Measurements from ENCODE around the gene DMBX1.

DMBX1 gene

DNA sequence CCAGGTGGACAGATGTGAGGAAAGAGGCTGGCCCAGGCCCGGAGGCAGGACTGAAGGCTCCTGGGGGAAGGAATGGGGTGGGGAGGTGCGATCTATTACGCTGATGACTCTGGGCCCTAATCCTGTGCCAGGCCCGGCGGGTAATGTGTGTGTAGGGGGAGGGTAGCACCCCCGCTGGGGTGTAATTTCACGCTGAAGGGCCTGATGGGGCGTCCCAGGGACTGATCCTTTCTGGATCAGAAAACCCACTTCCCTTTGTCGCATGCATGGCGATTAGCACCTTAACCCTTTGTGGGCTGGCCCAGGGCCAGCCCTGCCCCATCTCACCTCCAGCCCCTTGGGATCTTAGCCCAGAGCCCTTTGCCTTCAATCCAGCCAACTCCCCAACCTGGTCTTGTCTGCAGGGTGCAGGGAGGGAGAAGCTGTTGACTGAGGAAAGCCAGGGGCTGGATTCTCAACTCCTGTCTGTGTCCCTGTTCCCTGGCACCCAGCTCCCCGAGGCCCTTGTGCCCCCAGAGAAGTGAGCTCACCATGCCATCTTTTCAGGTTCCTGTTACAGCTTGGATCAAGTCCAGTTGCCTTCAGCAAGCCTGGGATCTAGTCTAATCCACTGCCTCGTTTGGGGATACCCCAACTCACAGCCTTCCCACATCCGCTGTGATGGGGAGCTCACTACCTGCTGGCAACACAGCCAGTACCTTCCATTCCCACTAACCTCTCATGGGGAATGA lies 35.8 kb downstream of the DMBX1 start:
- TF ChIP-seq, protein P1, sequence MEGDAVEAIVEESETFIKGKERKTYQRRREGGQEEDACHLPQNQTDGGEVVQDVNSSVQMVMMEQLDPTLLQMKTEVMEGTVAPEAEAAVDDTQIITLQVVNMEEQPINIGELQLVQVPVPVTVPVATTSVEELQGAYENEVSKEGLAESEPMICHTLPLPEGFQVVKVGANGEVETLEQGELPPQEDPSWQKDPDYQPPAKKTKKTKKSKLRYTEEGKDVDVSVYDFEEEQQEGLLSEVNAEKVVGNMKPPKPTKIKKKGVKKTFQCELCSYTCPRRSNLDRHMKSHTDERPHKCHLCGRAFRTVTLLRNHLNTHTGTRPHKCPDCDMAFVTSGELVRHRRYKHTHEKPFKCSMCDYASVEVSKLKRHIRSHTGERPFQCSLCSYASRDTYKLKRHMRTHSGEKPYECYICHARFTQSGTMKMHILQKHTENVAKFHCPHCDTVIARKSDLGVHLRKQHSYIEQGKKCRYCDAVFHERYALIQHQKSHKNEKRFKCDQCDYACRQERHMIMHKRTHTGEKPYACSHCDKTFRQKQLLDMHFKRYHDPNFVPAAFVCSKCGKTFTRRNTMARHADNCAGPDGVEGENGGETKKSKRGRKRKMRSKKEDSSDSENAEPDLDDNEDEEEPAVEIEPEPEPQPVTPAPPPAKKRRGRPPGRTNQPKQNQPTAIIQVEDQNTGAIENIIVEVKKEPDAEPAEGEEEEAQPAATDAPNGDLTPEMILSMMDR (IDR thresholded peaks at IDR 0.05; ENCODE audit: low read length, missing control alignments) = no peak
- DNase-seq (ENCODE audit: low read depth) = no peak
- H3K4me3 ChIP-seq (replicated peaks; ENCODE audit: low read depth, low read length) = no peak overlapping the region

DNA sequence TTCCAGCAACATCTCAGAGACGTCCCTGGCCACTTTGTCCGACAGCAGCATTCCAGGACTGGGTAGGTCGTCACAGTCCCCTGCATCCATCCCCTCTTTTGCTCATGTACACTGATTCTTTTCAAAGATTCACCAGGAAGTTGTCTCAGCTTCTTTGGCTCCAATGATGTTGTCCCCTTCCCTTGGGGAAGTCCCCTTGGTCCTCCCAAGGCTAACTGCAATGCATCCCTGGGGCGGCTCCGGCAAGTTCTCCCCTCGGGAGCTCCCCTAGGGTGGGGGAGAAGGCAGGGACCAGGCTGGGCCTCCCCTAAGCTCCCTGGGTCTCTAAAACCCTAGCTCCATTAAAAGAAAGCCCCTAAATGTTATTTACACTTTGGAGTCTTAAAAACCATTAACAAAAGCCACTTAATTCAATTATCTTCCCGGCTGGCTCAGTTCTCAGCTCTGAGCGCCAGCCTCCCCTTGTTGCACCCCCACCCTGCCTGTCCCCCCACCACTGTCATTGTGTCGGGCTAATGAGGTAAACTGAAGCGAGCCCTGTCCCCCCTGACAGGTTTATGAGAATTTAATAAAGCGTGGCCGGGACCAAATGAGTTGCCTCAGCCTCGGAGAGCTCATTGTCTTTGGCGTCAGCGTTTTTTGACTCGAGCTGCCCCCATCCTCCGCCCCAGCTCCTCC lies 36.5 kb downstream of the DMBX1 start:
- DNase-seq (ENCODE audit: low read depth) = no peak
- TF ChIP-seq, protein P1 (IDR thresholded peaks at IDR 0.05; ENCODE audit: low read length, missing control alignments) = no peak

DNA sequence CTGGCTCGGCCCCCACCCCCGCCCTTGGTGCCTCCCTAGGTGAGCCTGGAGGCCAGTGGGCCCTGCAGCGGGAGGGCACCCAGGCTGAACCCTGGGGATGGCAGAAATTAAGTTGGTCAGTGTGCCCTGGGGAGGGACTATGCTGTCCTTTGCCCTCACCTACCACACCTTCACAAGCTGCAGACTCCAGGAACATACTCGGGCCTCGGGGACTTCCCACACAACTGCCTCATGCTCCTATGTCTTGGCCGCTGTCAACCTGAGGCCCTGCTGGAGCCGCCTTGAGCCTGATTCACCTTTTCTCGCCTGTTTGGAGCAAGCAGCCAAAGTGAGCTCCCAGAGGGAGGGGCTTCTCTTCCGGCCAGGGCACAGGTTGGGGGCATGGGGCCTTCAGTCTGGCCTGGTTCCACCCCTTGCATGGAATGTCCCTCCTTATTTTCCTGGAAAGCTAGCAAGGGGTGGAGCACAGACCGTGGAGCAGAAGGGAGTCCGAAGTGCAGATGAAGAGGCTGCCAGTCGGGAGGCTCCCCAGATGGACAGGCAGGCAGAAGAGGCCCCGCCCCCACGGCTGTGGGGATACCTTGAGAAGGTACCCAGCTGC lies 37.2 kb downstream of the DMBX1 start:
- no peak for DNase-seq (ENCODE audit: low read depth)
- TF ChIP-seq, protein P1 (IDR thresholded peaks at IDR 0.05; ENCODE audit: low read length, missing control alignments) = no peak
- H3K4me3 ChIP-seq (replicated peaks; ENCODE audit: low read depth, low read length) = no peak overlapping the region

More for the DNA sequence above, 36.5 kb downstream of the DMBX1 start:
- no peak overlapping the region for H3K4me3 ChIP-seq (replicated peaks; ENCODE audit: low read depth, low read length)

DNA sequence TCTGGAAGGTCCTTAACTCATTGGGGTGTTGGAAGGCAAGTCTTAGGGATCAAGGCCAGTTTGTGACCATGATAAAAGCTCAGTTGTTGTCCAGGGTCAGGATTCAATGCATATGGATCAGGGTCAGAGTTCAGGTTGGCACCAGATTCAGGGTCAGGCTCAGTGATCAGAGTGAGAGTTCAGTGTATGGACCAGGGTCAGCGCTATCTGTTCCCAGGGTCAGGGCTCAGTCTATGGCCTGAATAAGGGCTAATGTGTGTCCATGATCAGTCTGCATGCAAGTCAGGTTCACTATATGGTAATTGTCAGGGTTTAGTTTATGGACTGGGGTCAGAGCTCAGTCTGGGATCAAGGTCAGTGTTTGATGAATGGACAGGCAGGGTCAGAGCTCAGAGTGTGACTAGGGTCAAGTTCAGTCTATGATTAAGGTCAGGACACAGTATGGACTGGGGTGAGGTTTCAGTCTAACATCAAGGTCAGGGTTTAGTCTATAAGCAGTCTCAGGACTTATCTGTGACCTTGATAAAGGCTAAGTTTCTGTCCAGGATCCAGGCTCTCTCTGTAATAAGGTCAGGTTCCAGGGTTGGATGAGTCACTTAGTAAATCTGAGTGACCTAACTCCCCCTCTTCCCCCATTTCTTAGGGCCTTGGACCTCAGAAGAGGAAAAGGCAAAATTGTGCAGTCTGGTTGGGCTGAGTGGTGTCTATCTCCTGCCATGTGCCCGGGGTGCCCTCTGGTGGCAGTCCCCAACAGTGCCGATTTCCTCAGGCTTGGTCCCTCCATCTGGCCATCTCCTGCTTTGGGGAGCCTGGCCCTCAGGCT lies 38.0 kb downstream of the DMBX1 start:
- TF ChIP-seq, protein P1 (IDR thresholded peaks at IDR 0.05; ENCODE audit: low read length, missing control alignments) = peak; percentile 99
- peak; percentile 77 for DNase-seq (ENCODE audit: low read depth)
- no peak overlapping the region for H3K4me3 ChIP-seq (replicated peaks; ENCODE audit: low read depth, low read length)

DNA sequence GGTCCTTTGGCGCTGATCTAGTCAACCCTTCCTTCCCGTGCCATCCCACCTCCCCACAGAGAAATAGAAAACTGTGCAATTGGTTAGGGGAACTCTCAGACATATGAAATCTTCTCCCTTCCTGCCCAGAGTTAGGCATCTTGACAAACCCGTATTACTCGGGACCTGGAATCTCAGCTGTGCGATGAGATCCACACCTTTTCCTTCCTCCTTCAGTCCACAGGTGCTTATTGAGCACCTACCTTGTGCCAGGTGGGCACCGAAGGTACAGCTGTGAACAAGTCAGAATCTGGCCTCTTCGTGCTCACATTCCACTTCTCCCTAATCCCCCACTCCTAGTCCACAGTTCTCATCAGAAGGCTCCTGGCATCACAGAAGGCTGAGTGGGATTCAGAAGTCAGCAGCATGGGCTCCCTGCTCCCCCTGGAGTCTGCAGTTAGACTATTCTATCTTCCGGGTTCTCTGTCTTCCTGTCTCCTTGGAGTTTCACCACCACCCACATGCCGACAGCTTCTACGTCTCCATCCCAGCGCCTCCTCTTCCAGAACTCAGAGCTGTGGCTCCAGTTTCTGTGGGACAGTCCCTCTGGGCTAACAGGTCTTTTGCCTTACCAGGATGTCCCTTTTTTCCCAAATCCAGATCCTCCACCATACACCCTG lies 38.8 kb downstream of the DMBX1 start:
- H3K4me3 ChIP-seq (replicated peaks; ENCODE audit: low read depth, low read length) = no peak overlapping the region
- DNase-seq (ENCODE audit: low read depth) = no peak
- TF ChIP-seq, protein P1 (IDR thresholded peaks at IDR 0.05; ENCODE audit: low read length, missing control alignments) = peak; percentile 18

DNA sequence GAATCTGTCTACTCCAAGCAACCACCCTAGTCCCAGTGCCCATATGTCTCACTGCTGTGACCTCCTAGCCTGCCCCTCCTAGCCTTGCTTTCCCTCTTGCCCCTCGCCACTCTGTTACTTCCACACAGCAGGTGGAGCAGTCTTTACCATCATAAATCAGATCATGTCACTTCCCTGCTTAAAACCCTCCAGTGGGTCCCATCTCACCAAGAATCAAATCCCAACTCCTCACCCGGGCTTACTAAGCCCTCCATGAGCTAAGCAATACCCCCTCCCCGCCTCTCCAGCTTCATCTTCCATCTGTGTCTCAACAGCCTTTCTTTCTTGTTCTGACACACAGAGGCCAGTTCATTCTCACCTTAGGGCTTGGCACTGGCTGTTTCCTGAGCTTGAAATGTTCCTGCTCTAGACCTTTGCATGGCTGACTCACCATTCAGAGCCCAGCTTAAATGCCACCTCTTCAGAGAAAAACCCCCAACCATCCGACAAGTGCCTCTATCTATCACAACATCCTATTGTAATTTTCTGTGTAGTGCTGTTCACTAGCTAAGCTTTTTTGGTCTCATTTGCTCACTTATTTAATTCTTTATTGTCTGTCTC lies 39.5 kb downstream of the DMBX1 start:
- no peak for DNase-seq (ENCODE audit: low read depth)
- TF ChIP-seq, protein P1 (IDR thresholded peaks at IDR 0.05; ENCODE audit: low read length, missing control alignments) = no peak
- H3K4me3 ChIP-seq (replicated peaks; ENCODE audit: low read depth, low read length) = no peak overlapping the region

Data from fibroblast of pulmonary artery (primary cell).